ENCODE data around the gene PDE4D.
"Not testable (repeated sequence)": the region's sequence is repeated elsewhere in the genome, so short reads cannot be mapped to it uniquely, and the experiment has no call there.

PDE4D gene

DNA sequence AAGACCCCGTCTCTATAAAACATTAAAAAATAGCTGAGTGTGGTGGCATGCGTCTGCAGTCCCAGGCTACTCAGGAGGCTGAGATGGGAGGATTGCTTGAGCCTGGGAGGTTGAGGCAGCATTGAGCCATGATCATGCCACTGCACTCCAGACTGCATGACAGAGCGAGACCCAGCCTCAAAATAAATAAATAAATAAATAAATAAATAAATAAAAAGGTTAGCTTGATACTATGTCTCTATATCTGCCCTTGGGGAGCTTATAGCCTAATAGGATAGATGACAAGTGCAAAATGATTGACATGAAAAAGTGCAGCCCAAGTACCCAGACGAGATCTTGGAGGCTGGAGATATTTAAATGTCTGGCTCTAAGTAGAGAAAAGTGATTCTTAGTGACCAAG, 122.6 kb downstream of the PDE4D start:
- in situ Hi-C loops (cut with HindIII; ENCODE audit: low sequenced_read_pairs): no loop called here

DNA sequence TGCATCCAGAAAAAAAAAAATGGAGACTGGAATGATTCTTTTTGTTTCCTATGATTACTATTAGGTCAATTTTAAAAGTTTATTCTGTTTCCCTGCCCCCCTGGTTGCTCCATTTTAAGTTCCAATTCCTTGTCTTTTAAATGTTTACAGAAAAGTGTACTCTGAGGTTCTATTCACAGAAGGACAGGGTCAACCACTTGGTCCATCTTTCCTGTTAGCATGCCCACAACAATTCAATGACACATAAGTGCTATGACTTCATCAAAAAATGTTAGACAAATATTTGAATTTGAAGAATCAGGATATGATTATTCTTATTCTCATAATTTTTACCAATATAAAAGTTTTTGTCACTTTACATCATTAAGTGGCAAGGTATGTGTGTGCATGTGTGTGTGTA, 123.7 kb downstream of the PDE4D start:
- in situ Hi-C loops (cut with HindIII; ENCODE audit: low sequenced_read_pairs): no loop called here

DNA sequence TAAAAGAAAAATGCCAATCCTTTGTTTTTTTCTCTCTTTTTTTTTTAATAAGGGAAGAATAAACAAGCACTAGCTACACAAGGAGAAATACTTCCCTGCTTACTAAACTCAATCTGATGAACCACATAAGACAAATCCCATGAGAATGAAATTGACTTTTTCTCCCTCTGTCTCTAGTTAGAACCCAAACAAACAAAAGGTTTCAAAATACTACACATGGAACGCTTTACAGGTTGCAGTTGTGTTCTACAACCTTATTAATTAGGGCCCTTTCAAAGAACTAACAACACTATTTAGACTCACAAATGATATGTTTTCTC, 124.5 kb downstream of the PDE4D start:
- in situ Hi-C loops (cut with HindIII; ENCODE audit: low sequenced_read_pairs): no loop called here

DNA sequence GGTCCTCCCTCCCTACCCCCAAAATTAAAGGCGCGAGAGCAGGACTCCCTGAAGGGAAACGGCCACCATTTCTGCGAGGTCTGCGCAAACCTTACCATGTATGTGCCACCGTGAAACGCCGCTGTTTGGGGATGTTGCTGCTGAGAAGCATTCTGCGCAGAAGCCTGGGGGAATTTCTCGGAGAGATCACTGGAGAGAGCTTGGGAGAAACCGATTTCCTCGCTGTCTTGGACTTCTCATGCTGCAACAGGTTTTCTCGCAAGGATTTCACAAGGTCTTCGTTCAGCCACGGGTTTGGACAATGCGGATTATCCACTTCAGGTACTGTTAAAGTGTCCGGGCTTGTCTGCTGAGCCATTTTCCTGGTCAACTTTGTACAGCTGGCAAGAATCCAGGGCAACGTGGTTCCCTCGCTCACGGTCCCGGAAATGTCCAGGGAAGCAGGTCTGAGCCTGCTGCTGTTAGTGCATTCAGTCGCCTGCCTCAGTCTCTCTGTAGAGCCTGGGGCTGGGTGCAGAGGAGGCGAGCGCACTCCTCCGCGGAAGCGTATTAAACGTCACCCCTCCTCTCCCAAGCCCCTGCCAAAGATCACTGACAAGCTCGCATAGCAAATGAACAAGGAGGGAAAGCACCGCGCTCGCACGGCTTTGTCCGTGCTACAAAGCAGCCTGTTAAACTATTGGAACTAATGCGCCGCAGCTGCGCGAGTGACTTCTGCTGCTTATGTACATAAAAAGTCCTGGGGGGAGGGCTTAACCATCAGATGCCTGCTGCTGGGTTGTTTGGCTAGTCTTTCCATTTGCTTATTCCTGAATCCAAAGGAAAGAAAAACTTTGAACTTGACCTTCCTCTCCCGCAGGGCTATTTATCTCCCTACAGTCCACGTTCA, 125.1 kb downstream of the PDE4D start:
- in situ Hi-C loops (cut with HindIII; ENCODE audit: low sequenced_read_pairs): no loop called here

DNA sequence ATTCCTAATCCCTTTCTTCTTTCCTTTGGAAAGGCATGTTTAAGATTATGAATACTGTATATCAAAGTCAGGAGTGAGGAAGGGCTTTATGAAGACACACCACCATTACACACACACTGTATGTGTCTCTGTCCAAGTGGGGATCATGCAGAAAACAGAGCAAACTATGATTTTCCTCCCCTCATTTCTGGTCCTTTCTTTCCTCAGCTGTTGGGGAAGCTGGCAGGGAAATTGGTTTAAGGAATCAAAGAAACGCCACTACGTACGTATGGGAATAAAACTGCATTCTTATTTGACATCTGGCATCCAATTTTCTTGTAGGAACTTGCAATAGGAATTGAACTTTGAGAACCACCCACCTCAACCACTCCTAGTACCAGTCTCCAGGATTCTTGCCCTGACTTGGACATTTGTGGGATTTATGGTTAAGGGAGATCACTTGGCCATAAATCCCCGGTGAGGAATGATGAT, 125.8 kb downstream of the PDE4D start:
- in situ Hi-C loops (cut with HindIII; ENCODE audit: low sequenced_read_pairs): no loop called here

DNA sequence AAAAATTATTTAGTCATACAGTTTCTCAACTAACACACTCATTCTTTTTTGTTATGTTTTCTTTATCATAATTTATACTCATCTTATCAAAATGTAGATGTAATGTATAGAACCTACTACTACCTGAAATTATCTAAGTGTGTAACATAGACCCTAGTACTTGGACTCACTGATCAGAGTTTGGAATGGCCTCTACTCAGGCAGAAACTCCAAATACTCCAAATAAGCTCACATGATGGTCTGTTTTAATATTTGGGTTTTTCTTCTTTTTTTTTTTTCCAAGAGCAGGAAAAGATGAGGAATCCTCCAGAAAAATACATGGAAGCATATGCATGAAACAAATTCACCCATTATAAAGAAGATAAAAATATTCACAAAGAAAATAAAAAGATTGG, 126.3 kb downstream of the PDE4D start:
- in situ Hi-C loops (cut with HindIII; ENCODE audit: low sequenced_read_pairs): no loop called here

DNA sequence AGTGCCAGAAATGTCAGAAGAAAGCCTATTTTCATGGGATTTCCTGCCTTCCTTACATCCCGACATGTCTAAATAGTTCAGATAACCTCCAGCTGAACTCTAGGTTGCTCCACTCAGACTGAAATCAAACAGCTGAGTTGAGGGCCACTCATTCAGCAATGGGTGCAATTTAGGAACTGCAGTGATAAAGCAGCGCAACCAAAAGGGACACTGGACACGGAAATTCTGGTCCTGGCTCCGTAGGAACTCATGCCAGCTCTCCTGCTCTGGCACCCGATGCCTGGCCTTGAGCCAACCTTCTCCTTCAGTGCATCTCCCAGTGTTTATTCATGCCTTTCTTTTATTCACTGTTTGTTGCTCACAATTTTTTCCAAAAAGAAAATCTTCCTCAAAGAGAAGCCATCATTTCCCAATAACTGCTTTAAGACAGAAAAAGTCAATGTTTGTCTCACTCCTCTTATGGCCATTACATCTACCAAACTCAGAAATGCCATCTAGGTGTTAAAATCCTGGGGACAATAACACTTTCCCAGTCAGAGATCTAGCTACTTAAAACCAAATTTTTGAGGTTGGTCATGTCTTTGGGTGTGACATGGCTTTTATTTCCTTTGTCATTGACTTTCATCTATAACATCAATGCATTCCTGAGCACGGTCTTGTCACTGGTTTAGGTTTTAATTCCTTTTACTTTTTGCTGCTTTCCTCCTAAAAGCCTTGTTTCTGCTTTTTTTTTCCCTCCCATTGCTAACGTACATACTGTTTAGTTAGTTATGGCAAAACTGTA, 126.9 kb downstream of the PDE4D start:
- in situ Hi-C loops (cut with HindIII; ENCODE audit: low sequenced_read_pairs): no loop called here

DNA sequence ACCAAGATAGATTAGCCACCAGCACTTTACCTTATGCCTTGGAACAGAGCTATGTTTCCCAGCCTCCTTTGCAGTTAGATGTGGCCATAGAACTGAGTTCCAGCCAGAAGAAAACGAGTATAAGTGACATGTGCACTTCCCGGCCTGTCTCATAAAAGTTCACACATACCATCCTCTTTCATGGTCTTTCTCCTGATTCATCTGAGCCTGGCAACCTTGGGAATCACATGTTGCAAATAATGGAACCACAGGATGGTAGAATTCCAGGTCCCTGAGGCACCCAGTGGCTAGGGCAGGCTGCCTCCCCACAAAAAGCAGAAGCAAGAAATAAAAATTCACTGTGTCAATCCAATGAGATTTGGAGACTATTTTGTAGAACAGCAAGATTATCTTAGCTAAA, 128.1 kb downstream of the PDE4D start:
- in situ Hi-C loops (cut with HindIII; ENCODE audit: low sequenced_read_pairs): no loop called here

DNA sequence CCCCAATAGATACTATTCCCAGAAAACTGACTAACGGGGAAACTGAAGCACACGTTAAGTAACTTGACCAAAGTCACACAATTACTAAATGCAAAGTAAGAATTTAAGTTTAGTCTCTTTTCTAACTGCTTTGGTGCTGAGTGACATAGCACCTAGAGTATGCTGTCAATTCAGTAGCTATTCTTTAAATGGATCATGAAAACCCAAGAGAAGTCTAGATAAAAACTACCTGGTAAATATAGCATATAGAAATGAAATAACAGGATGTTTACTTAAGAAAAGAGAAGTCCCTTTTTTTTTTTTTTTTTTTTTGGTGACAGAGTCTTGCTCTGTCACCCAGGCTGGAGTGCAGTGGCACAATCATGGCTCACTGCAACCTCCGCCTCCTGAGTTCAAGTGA, 129.2 kb downstream of the PDE4D start:
- in situ Hi-C loops (cut with HindIII; ENCODE audit: low sequenced_read_pairs): no loop called here

DNA sequence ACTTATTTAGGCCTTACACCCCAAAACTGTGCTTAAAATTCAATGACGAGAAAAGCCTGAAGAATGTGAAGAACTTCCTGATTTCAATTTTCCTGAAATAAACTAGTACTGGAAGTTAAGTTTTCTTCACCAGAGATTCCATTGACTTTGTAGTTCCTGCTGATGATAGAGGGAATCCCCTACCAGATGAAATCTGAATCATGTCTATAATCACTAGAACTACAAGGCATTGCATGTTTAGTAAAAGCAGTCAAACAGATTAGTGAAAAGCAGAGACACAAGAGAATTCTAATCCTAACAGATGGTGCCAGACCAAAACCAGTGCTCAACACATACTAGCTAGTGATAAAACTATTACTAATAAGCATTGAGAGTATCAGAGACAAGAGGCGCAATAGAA, 130.0 kb downstream of the PDE4D start:
- in situ Hi-C loops (cut with HindIII; ENCODE audit: low sequenced_read_pairs): no loop called here

DNA sequence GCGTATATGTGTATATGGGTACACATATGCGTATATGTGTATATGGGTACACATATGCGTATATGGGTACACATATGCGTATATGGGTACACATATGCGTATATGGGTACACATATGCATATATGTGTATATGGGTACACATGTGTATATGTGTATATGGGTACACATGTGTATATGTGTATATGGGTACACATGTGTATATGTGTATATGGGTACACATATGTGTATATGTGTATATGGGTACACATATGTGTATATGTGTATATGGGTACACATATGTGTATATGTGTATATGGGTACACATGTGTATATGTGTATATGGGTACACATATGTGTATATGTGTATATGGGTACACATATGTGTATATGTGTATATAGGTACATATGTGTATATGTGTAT, 131.3 kb downstream of the PDE4D start:
- in situ Hi-C loops (cut with HindIII; ENCODE audit: low sequenced_read_pairs): not testable (repeated sequence)

DNA sequence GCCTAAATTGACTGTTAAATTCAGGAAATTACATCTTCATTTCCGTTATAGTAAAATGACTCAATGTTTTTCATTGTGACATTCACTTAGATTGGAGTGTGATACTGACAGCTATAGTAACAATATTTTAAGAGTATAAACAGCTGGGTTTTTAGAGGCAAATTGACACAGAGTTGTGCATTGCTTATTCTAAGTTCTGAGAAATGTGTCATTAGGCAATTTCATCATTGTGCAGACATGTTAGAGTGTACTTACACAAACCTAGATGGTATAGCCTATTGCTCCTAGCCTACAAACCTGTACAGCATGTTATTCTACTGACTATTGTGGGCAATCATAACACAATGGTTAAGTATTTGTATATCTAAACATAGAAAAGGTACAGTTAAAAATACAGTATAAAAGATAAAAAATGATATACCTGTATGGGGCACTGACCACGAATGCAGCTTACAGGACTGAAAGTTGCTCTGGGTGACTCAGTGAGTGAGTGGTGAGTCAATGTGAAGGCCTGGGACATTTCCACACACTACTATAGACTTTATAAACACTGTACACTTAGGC, 132.7 kb downstream of the PDE4D start:
- in situ Hi-C loops (cut with HindIII; ENCODE audit: low sequenced_read_pairs): no loop called here

DNA sequence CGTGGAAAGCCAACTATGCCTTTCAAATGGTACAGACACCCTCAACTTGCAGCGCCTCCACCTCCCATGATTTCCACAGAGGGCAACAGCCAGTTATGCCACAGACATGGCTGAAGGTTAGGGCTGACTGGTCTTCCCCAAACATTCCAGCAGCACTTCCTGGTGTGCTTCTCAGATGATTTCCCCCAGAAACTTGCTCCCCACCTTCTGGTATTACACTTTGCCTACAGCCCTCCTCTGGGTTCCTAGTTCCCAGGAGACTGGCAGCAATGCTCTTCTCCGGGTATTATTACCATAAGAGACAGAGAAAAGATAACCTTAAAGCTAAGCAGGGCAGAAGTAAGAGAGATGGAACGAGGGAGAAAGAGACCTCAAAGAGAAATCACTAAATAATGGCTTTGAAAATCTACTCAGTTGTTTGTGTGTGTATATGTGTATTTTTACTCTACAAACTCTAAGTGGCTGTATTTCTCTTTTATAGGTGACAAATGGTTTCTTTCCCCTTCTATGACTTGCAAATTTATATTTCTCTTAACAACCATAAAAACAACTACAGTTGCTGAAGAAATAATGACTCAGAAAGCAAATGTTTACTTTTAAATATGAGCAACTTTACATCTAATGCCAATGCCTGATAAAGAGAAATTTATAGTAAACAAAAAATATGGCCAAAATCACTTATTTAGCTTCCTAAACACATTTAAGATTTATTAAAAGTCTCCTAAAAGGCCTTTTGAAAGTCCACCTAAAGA, 133.8 kb downstream of the PDE4D start:
- in situ Hi-C loops (cut with HindIII; ENCODE audit: low sequenced_read_pairs): no loop called here

DNA sequence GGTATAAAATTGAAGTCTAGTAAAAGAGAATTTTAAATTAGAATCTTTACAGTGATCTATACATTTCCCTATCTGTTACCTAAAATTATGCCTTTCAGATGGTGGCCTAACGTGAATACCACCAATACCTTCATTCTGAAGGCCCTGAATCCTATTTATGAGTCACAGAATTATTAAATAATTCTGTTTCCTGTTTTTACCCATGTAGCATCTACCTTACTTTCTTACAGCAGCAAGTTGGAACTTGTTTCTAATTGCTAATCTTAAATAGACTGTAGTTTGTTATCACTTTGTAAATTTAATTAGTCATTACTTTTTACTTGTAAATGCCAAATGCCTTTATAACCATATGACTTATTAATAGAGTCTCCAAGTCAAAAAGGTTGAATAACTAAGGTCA, 135.0 kb downstream of the PDE4D start:
- in situ Hi-C loops (cut with HindIII; ENCODE audit: low sequenced_read_pairs): no loop called here

DNA sequence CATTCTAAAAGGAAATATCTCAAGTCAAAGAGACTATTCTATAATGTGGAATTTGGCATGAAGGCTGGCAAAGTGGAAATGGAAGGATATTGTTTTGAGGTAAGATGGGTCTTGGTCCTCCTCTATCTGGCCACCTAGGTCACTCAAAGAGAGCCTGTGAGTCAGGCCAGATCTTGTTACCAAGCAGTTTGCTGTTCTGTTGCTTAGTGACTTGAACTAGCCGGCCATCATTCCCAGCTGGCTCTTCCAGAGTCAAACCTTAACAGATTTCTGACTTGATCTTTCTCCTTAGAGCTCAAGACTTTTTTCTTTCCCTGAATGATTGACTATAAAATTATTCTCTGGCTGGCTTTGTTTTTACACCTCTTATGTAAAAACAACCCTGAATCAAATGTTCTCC, 136.1 kb downstream of the PDE4D start:
- in situ Hi-C loops (cut with HindIII; ENCODE audit: low sequenced_read_pairs): no loop called here

DNA sequence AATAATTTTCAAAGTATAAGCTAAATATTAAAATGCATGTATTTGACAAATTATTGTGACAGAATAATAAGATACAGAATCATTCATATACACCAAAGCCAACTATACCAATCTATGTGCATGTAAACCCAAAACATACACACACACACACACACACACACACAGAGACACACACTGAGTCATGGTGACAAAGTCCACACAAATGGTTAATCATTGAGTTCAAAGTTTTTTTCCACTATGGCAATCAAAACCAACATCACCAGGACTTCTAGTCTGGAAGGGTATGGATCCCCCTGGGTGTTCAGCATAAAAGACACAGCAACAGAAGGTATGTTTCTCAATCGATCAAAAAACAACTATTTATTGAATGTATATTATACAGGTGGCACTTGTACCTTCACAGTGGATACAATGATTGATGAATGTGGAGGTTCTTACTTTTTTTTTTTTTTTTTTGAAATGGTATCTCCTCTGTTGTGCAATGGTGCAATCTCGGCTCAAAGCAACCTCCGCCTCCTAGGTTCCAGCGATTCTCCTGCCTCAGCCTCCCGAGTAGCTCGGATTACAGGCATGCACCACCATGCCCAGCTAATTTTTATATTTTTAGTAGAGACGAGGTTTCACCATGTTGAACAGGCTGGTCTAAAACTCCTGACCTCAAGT, 137.0 kb downstream of the PDE4D start:
- in situ Hi-C loops (cut with HindIII; ENCODE audit: low sequenced_read_pairs): no loop called here

DNA sequence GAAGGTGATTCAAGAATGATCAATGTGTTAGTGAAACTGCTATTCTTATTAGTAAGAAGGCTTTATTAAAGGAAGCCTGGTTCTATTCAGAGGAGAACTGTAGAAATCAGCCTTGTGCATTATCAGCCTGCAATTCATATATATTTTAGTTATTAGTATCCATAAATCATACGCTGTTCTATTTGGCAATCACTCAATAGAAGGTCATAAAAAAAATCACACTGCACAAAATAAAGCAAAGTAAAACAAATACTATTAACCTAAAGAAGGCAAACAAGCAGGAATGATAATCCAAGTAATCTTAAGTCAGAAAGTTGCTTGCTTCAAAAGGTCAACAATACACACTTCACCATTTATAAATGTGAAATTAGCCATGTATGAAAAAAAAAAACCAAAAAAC, 138.1 kb downstream of the PDE4D start:
- in situ Hi-C loops (cut with HindIII; ENCODE audit: low sequenced_read_pairs): no loop called here

DNA sequence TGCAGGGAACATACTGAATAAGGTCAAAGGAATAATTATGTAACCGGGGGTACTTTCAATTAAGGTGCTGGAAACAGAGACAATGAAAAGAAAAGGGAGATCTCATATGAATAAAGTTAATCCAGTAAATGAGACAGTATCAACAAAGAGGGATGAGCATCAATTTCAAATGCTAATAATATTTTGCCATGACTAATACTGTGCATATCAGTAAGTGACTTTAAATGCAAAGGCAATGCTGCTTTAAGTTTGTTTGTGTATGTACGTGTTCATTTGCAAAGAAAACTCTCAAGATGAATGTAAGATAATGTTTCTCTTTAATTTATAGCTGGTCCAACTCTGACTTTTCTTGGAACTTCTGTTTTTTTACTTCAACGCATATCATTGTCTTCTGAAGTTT, 139.9 kb downstream of the PDE4D start:
- in situ Hi-C loops (cut with HindIII; ENCODE audit: low sequenced_read_pairs): no loop called here

DNA sequence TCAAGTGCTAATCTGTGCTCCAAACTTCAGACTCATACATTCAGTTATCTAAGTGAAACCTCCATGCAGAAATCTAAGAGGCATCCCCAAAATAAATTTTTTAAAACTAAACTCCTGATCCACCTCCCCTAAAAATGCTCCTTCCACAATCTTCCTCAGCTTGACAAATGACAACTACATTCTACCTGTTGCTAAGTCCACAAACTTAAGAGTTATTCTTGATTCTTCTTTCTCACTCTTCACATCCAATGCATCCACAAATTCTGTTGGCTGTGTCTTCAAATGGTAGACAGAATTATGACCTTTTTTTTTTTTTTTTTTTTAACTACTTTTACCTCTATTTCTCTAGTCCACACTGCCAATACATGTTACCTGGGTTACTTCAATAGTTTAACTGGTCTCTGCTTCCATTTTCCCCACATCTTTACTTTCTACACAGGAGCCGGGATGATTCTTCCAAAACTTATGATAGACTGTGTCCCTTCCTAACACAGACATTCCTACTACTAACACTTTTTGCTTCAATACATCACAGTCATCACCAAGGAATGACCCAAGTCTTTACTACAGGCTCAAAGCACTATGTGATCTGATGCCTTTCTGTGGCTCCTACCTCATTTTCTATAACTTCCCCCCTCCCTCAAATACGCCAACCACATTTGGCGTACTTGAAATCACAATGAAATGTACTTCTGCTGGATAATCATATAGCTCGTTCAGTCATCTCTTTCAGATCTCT, 143.6 kb downstream of the PDE4D start:
- in situ Hi-C loops (cut with HindIII; ENCODE audit: low sequenced_read_pairs): no loop called here

DNA sequence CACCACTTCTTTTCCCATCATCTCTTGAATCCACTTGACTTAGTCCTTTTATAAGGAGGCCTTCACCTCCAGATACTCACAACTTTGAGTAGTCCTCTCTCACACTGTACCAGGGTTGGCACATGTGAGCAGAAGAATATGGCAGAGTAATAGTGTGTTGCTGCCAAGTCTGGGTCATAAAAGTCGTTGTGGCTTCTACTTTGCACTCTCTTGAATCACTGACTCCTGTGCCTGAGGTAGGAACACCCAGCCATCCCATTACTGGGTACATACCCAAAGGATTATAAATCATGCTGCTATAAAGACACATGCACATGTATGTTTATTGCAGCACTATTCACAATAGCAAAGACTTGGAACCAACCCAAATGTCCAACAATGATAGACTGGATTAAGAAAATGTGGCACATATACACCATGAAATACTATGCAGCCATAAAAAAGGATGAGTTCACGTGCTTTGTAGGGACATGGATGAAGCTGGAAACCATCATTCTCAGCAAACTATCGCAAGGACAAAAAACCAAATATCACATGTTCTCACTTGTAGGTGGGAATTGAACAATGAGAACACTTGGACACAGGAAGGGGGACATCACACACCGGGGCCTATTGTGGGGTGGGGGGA, 145.4 kb downstream of the PDE4D start:
- in situ Hi-C loops (cut with HindIII; ENCODE audit: low sequenced_read_pairs): not testable (repeated sequence)
